ELR (cell line): Measurements from ENCODE around the gene SREK1.
"Not testable (repeated sequence)": the region's sequence is repeated elsewhere in the genome, so short reads cannot be mapped to it uniquely, and the experiment has no call there.

Experiments used
- DNase-seq: peaks from one replicate; pipeline ENCODE4 v3.0.0-alpha.2; 2015; ENCODE audit warnings: low read depth

Gene SREK1

GRCh38 chr5:66144074-66144833 is at the start of gene SREK1:
Gene SREK1 (plus strand): TSS chr5:66144300. CDS start chr5:66144377, 77 bp downstream.
- peak; percentile 94 for DNase-seq

GRCh38 chr5:66100851-66101250 is 43.2 kb upstream of the SREK1 start:
- no peak for DNase-seq

GRCh38 chr5:66113160-66113559 is 30.9 kb upstream of the SREK1 start:
- DNase-seq, result peak; percentile 91

- DNase-seq, result no peak
These were observed 25.8 kb upstream of the SREK1 start for GRCh38 chr5:66118304-66118703.

GRCh38 chr5:66122379-66123034 is 21.6 kb upstream of the SREK1 start:
- DNase-seq, result peak; percentile 64

- DNase-seq, result no peak
These were observed 15.0 kb upstream of the SREK1 start for GRCh38 chr5:66129144-66129543.

- no peak for DNase-seq
These were observed 13.6 kb upstream of the SREK1 start for GRCh38 chr5:66130493-66130892.

- DNase-seq, result no peak
These were observed 9.7 kb upstream of the SREK1 start for GRCh38 chr5:66134407-66134861.

- DNase-seq, result no peak
These were observed 8.0 kb upstream of the SREK1 start for GRCh38 chr5:66136053-66136452.

- DNase-seq, result not testable (repeated sequence)
These were observed 7.2 kb upstream of the SREK1 start for GRCh38 chr5:66136944-66137343.

GRCh38 chr5:66138637-66139317 is 5.3 kb upstream of the SREK1 start:
- no peak for DNase-seq

- DNase-seq, result no peak
These were observed 4.8 kb upstream of the SREK1 start for GRCh38 chr5:66139318-66139712.

GRCh38 chr5:66142417-66142816 is 1.7 kb upstream of the SREK1 start:
- DNase-seq, result no peak

GRCh38 chr5:66143473-66144073 is 527 bp upstream of the SREK1 start:
- no peak for DNase-seq

GRCh38 chr5:66144834-66145390 is 812 bp downstream of the SREK1 start:
- no peak for DNase-seq

GRCh38 chr5:66145737-66146136 is 1.6 kb downstream of the SREK1 start:
- no peak for DNase-seq

GRCh38 chr5:66149950-66150349 is 5.8 kb downstream of the SREK1 start:
- no peak for DNase-seq

GRCh38 chr5:66151030-66151429 is 6.9 kb downstream of the SREK1 start:
- no peak for DNase-seq

- DNase-seq, result no peak
These were observed 7.4 kb downstream of the SREK1 start for GRCh38 chr5:66151491-66151890.

- DNase-seq, result no peak
These were observed 12.9 kb downstream of the SREK1 start for GRCh38 chr5:66157046-66157445.

GRCh38 chr5:66161356-66161755 is 17.3 kb downstream of the SREK1 start:
- DNase-seq, result no peak
